NCI-H2029 treated with DMSO at 0.1 percent for 48 hours (cell line): ENCODE measurements around the gene SSH2.

Source experiments
- DNase-seq: peaks from one replicate; lab custom pipeline; 2025; lab: John Stamatoyannopoulos, UW

The SSH2 gene

GRCh38 chr17:29839656-29840055, 90.4 kb downstream of the SSH2 start:
- no peak for DNase-seq

GRCh38 chr17:29838961-29839360, 91.1 kb downstream of the SSH2 start:
- DNase-seq: no peak

- no peak for DNase-seq
Observed at GRCh38 chr17:29837531-29837930, 92.5 kb downstream of the SSH2 start.

GRCh38 chr17:29836643-29837042, 93.4 kb downstream of the SSH2 start:
- no peak for DNase-seq

- no peak for DNase-seq
Observed at GRCh38 chr17:29835435-29836351, 94.3 kb downstream of the SSH2 start.

GRCh38 chr17:29833801-29834200, 96.2 kb downstream of the SSH2 start:
- DNase-seq: no peak

- DNase-seq: no peak
Observed at GRCh38 chr17:29828676-29829284, 101.2 kb downstream of the SSH2 start.

- DNase-seq: no peak
Observed at GRCh38 chr17:29827179-29827578, 102.8 kb downstream of the SSH2 start.

GRCh38 chr17:29826114-29826692, 103.8 kb downstream of the SSH2 start:
- DNase-seq: peak; percentile 63

GRCh38 chr17:29825604-29826003, 104.4 kb downstream of the SSH2 start:
- peak; percentile 53 for DNase-seq

- DNase-seq: no peak
Observed at GRCh38 chr17:29821897-29822296, 108.1 kb downstream of the SSH2 start.

- no peak for DNase-seq
Observed at GRCh38 chr17:29820425-29820824, 109.6 kb downstream of the SSH2 start.

- DNase-seq: peak; percentile 25
Observed at GRCh38 chr17:29807520-29808361, 122.3 kb downstream of the SSH2 start.

GRCh38 chr17:29802246-29802645, 127.8 kb downstream of the SSH2 start:
- DNase-seq: no peak

- DNase-seq: no peak
Observed at GRCh38 chr17:29800457-29800856, 129.6 kb downstream of the SSH2 start.

- DNase-seq: no peak
Observed at GRCh38 chr17:29796652-29797051, 133.4 kb downstream of the SSH2 start.

- no peak for DNase-seq
Observed at GRCh38 chr17:29793501-29793900, 136.5 kb downstream of the SSH2 start.

GRCh38 chr17:29791336-29792080, 138.5 kb downstream of the SSH2 start:
- DNase-seq: no peak

- no peak for DNase-seq
Observed at GRCh38 chr17:29789196-29790170, 140.5 kb downstream of the SSH2 start.

GRCh38 chr17:29787995-29788394, 142.0 kb downstream of the SSH2 start:
- DNase-seq: no peak
